OCI-LY3 (cell line): ENCODE measurements around the gene CD300H.

ENCODE experiments used
- H2AFZ ChIP-seq: fragments of 200-600, 300-600 bp; shearing (Covaris generic); 2 replicates; pipeline ENCODE4 v1.6.0; 2014; ENCODE audit warnings: antibody characterized with exemption, low read depth, low read length
- H3K27ac ChIP-seq: fragments of 200-600, 300-600 bp; sonication (generic); 2 replicates; pipeline ENCODE4 v1.5.1; 2014; ENCODE audit warnings: mild to moderate bottlenecking, low read length, moderate library complexity, mixed read lengths
- H3K27me3 ChIP-seq: fragments of 200-600, 300-600 bp; sonication (generic); 2 replicates; pipeline ENCODE4 v1.6.1; 2014; ENCODE audit warnings: low read depth, low read length, mixed read lengths
- H3K36me3 ChIP-seq: fragments of 200-600, 300-600 bp; sonication (generic); replicated peaks from 2 replicates; pipeline ENCODE3; 2014; ENCODE audit warnings: low read depth, low read length, mixed read lengths
- H3K4me1 ChIP-seq: fragments of 300-600, 200-600 bp; sonication (generic); 2 replicates; pipeline ENCODE4 v1.6.1; 2014; ENCODE audit warnings: low read length, mixed read lengths
- H3K4me2 ChIP-seq: fragments of 200-600, 300-600 bp; sonication (generic); 2 replicates; pipeline ENCODE4 v1.6.1; 2014; ENCODE audit warnings: low read length, mixed read lengths
- H3K4me3 ChIP-seq: fragments of 300-600, 200-600 bp; sonication (generic); 2 replicates; pipeline ENCODE4 v1.5.1; 2014; ENCODE audit warnings: antibody characterized with exemption, mild to moderate bottlenecking, low read length, moderate library complexity
- H3K79me2 ChIP-seq: fragments of 300-600, 200-600 bp; shearing (Covaris generic); 2 replicates; pipeline ENCODE4 v1.6.1; 2014; ENCODE audit warnings: mild to moderate bottlenecking, low read length, mixed read lengths
- H3K9ac ChIP-seq: fragments of 300-600, 200-600 bp; shearing (Covaris generic); 2 replicates; pipeline ENCODE4 v1.6.0; 2014; ENCODE audit warnings: mild to moderate bottlenecking, low read length, moderate library complexity
- H3K9me3 ChIP-seq: fragments of 200-600, 300-600 bp; shearing (Covaris generic); 2 replicates; pipeline ENCODE4 v1.6.1; 2014; ENCODE audit warnings: low read length, mixed read lengths; ENCODE audit not compliant: insufficient read depth
- H4K20me1 ChIP-seq: fragments of 200-600, 300-600 bp; sonication (generic); 2 replicates; pipeline ENCODE4 v1.6.1; 2016; ENCODE audit warnings: low read length, mixed read lengths; ENCODE audit not compliant: insufficient read depth
- CTCF ChIP-seq: fragments of 200-600, 300-600 bp; sonication (generic); IDR thresholded peaks from 2 replicates; pipeline ENCODE4 v1.5.1; 2014; ENCODE audit warnings: antibody characterized with exemption, low read length, low read depth
- EZH2phosphoT487 ChIP-seq: fragments of 200-600 bp; shearing (Covaris generic); IDR thresholded peaks from 2 replicates; pipeline ENCODE4 v1.6.1; 2018; ENCODE audit warnings: antibody characterized with exemption, mixed run types, low read depth

CD300H gene

GRCh38 chr17:74604761-74605160 is 37.5 kb upstream of the CD300H start:
- Histone ChIP-seq H4K20me1 (no peaks in the 10 kb centered on the region), H3K9me3 (no peaks in the 10 kb centered on the region), H3K4me1 (peaks cover 8% of the 10 kb centered on the region), H3K27me3 (peaks cover 62% of the 10 kb centered on the region), H3K4me2 (no peak overlapping the region), H3K27ac (no peak overlapping the region), H3K9ac (no peak overlapping the region), H2AFZ (no peak overlapping the region), H3K79me2 (no peaks in the 10 kb centered on the region), H3K36me3 (no peaks in the 10 kb centered on the region), H3K4me3 (no peak overlapping the region)
- TF ChIP-seq EZH2phosphoT487 (no peak), CTCF (no peak)

- H3K9ac ChIP-seq = no peak overlapping the region
- H3K4me2 ChIP-seq = no peak overlapping the region
- H3K9me3 ChIP-seq = no peaks in the 10 kb centered on the region
- TF ChIP-seq CTCF (no peak), EZH2phosphoT487 (no peak)
- H3K27ac ChIP-seq = no peak overlapping the region
- H2AFZ ChIP-seq = no peak overlapping the region
- H3K4me3 ChIP-seq = no peak overlapping the region
- no peaks in the 10 kb centered on the region for H4K20me1 ChIP-seq
- H3K27me3 ChIP-seq = peaks cover 57% of the 10 kb centered on the region
- H3K4me1 ChIP-seq = peaks cover 14% of the 10 kb centered on the region
- H3K79me2 ChIP-seq = no peaks in the 10 kb centered on the region
- no peaks in the 10 kb centered on the region for H3K36me3 ChIP-seq
Measured at GRCh38 chr17:74604200-74604599, 36.9 kb upstream of the CD300H start.

GRCh38 chr17:74603746-74604145 is 36.4 kb upstream of the CD300H start:
- no peaks in the 10 kb centered on the region for H3K36me3 ChIP-seq
- H3K4me2 ChIP-seq = no peak overlapping the region
- TF ChIP-seq CTCF = no peak
- no peak for TF ChIP-seq EZH2phosphoT487
- H2AFZ ChIP-seq = no peak overlapping the region
- peaks cover 18% of the 10 kb centered on the region for H3K4me1 ChIP-seq
- H3K27me3 ChIP-seq = peaks cover 57% of the 10 kb centered on the region
- no peak overlapping the region for H3K27ac ChIP-seq
- no peak overlapping the region for H3K4me3 ChIP-seq
- no peaks in the 10 kb centered on the region for H4K20me1 ChIP-seq
- H3K9me3 ChIP-seq = no peaks in the 10 kb centered on the region
- H3K9ac ChIP-seq = no peak overlapping the region
- H3K79me2 ChIP-seq = no peaks in the 10 kb centered on the region

GRCh38 chr17:74603037-74603635 is 35.8 kb upstream of the CD300H start:
- peaks cover 22% of the 10 kb centered on the region for H3K4me1 ChIP-seq

More at GRCh38 chr17:74603037-74603635, 35.8 kb upstream of the CD300H start:
- Histone ChIP-seq H3K36me3 (no peaks in the 10 kb centered on the region), H3K9ac (no peak overlapping the region), H3K79me2 (no peaks in the 10 kb centered on the region), H3K27me3 (peaks cover 55% of the 10 kb centered on the region), H4K20me1 (no peaks in the 10 kb centered on the region), H3K4me3 (no peak overlapping the region), H3K27ac (no peak overlapping the region), H3K9me3 (no peaks in the 10 kb centered on the region), H3K4me2 (no peak overlapping the region), H2AFZ (no peak overlapping the region)
- TF ChIP-seq CTCF (no peak), EZH2phosphoT487 (no peak)
